GM19351 (cell line): Measurements from ENCODE around the gene C8B.

Source experiments
- ATAC-seq: cut with Tn5 transposase; IDR thresholded peaks from one replicate; pipeline ENCODE4 v1.9.1; 2021; ENCODE audit warnings: mild to moderate bottlenecking, moderate library complexity; ENCODE audit not compliant: unreplicated experiment

C8B gene

GRCh38 chr1:56965916-56966697, at the start of gene C8B:
TSS of gene C8B (minus strand) at chr1:56966015. CDS start at chr1:56965948, 67 bp downstream.
- ATAC-seq = no peak

DNA sequence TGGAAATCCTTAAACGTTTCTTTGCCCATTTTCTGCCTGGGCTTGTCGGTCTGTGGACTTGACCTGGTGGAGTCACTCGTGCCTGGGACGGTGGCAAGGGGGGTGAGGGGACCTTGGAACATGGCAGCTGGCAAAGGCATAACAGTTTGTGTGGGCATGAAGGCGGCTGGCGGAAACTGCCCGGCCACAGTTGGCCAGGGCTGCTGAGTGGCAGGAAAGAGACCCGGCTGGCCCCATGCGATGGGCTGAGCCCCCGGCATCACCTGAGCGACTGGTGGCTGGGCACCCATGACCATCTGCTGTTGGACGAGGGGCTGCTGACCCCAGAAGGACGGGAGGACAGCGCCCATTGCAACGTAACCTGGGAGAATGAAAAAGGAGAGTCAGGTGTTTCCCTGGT, 49.3 kb upstream of the C8B start:
- no peak for ATAC-seq

- no peak for ATAC-seq
Measured at GRCh38 chr1:57013522-57013921, 47.7 kb upstream of the C8B start.

GRCh38 chr1:57012315-57012714, 46.5 kb upstream of the C8B start:
- ATAC-seq = no peak

- ATAC-seq = no peak
Measured at GRCh38 chr1:57010511-57010910, 44.7 kb upstream of the C8B start.

- no peak for ATAC-seq
Measured at GRCh38 chr1:57007948-57008347, 42.1 kb upstream of the C8B start.

DNA sequence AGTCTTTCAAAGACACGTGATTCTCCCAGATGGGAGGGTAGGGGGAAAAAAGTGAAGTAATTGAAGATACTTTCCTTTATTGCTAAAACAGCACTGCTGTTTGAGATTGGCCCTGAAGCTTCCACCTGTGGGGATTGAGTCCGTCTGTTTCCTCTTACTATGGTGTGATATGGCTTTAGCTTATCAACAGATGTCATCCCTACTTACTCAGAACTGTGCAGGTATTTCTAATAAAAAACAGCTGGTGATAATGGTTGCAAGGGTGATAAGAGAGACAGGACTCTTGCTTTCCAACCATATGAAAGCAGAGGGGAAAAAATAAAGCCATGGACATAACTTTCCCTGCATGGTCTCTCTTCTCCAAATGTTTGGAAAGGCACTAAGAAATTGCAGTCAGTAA, 41.7 kb upstream of the C8B start:
- ATAC-seq = no peak

- no peak for ATAC-seq
Measured at GRCh38 chr1:57003398-57004139, 37.8 kb upstream of the C8B start.

DNA sequence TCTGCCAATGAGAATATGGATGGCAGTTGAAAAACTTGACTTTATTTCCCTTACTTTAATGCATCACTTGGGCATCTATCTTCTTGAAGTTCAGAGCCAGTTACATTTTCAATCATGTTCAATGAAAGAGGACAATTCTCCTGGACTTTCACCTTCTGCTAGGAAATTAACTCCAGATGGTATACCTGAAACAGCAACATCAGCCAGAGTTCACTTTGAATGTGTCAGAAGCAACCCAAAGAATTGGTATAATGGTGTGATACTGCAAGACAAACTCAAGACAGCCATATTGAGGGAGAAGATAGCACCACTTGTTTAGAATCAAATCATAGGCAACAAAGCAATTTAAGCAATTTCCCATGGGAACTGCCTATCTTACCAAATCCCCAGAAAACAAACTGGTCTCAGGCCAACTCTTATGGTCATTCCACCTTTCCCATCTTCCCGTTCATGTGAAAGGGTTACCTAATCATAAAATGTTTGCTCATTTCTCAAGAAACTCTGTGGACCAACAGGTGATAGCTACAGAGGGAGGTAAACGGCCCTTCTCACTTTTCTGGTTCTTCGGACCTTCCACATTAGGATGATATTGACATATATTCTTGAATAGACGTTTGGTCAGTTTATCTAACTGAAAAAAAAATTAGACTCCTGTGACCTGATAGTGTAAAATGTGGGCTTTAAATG, 29.7 kb upstream of the C8B start:
- ATAC-seq = no peak

- ATAC-seq = no peak
Measured at GRCh38 chr1:56993475-56993874, 27.7 kb upstream of the C8B start.

- no peak for ATAC-seq
Measured at GRCh38 chr1:56992318-56993125, 26.7 kb upstream of the C8B start.

GRCh38 chr1:56991576-56991975, 25.8 kb upstream of the C8B start:
- no peak for ATAC-seq

- no peak for ATAC-seq
Measured at GRCh38 chr1:56986397-56986796, 20.6 kb upstream of the C8B start.

DNA sequence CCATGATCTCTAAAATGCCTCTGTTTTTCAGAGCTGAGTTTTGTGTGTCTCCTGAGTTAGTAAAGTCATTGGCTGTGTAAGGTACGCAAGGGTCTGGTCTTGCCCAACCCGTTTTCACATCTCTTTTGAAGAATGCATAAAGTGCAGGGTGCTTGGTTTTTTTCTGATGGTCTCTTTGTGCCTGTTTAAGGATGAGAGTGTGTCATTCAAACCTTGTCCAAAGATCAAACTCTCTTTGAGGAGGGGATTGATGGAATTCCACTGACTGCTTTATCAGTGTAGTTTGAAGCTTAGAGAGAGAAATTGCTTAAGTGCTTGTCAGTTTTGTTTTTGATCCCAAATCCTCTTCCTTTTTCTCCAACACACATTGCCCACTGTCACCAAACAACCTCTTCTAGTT, 20.0 kb upstream of the C8B start:
- ATAC-seq = no peak

GRCh38 chr1:56983484-56983883, 17.7 kb upstream of the C8B start:
- no peak for ATAC-seq

GRCh38 chr1:56979986-56980755, 14.4 kb upstream of the C8B start:
- no peak for ATAC-seq

GRCh38 chr1:56978819-56979218, 13.0 kb upstream of the C8B start:
- no peak for ATAC-seq

DNA sequence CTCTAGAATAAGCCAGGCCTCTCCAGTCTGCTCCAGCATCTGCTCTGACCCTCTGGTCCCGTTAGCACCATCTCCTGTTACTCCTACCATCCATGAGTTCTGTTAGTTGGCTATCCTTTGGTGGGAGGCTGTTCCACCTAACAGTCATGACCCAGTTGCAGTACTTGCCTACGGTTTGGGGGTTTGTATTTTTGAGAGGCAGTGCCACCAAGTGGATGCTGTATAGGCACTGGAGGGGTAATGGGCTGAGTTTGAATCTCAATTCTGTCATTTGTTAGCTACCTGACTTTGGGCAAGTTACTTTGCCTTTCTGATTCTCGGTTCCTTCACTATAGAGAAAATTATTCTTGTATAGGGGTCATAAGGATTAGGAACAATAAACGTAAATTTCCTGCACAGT, 12.1 kb upstream of the C8B start:
- no peak for ATAC-seq

DNA sequence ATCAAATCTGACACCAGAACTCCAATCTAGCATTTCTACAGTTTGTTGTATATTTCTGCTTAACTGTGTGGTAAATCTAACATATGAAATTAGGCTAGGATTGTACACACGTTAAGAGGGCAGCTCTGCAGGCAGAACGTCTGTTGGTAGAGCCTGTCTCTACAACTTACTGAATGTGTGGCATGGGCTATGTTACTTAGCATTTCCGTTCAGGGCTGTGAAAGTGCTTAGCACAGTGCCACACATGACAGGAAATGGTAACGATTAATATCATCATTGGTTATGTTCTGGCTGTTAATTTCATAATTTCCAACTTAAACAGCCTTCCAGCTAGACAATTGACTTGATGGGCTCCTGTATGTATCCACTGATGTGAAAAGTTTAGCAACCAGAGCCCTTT, 9.6 kb upstream of the C8B start:
- no peak for ATAC-seq
